Raji (cell line): Measurements from ENCODE around the gene SUSD4.

Source experiments
- POLR2A ChIP-seq: IDR thresholded peaks from 2 replicates; pipeline ENCODE4 v1.6.1; 2011; ENCODE audit warnings: low read depth, low read length, control low read depth; ENCODE audit not compliant: insufficient read depth

SUSD4 gene

GRCh38 chr1:223189903-223190724 is 173.9 kb downstream of the SUSD4 start:
- no peak for TF ChIP-seq POLR2A

DNA sequence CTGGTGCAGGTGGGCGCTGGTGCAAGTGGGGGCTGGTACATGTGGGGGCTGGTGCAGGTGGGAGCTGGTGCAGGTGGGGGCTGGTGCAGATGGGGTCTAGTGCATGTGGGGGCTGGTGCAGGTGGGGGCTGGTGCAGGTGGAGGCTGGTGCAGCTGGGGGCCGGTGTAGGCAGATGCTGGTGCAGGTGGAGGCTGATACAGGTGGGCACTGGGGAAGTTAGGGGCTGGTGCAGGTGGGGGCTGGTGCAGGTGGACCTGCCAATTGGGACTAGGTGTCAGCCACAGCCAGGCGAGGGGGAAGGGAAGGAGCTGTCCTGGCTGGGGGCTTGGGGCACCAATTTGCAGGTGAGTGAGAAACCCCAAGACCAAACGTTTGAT is 174.5 kb downstream of the SUSD4 start:
- no peak for TF ChIP-seq POLR2A

- TF ChIP-seq POLR2A = no peak
Measured at GRCh38 chr1:223188618-223189356, 175.2 kb downstream of the SUSD4 start.

- TF ChIP-seq POLR2A = no peak
Measured at GRCh38 chr1:223186800-223187199, 177.2 kb downstream of the SUSD4 start.

GRCh38 chr1:223183268-223183862 is 180.6 kb downstream of the SUSD4 start:
- TF ChIP-seq POLR2A = no peak

GRCh38 chr1:223180731-223181321 is 183.2 kb downstream of the SUSD4 start:
- no peak for TF ChIP-seq POLR2A

DNA sequence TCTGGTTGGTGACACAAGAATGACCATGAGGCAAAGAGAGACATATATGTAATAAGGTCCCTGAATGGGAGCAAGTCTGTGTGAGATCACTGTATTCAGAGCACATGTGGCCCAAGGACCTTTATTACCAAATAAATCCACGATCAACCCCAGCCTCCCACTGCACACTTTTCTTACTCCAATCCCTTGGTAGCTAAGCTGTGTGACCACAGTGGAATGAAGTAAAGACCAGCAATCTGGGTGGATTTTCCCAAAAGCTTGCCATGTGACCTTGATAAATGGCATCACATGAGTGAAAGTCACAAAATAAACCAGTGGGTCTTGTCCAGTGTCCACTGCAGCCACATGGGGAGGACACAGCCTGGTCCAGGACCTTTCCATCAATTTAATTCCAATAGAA is 184.2 kb downstream of the SUSD4 start:
- TF ChIP-seq POLR2A = no peak

DNA sequence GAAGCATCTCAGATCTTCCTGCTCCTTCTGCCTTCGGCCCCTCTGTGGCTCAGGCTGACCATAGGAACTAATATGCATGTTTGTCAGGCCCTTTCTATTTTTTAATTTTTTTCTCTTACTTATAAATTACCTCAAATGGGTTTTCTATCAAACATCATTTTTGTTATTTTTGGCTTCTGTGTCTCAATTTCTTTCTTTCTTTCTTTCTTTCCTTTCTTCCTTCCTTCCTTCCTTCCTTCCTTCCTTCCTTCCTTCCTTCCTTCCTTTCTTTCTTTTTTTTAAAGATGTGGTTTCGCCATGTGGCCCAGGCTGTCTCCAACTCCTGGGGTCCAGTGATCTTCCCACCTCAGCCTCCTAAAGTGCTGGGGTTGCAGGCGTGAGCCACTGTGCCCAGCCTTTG is 184.7 kb downstream of the SUSD4 start:
- no peak for TF ChIP-seq POLR2A

DNA sequence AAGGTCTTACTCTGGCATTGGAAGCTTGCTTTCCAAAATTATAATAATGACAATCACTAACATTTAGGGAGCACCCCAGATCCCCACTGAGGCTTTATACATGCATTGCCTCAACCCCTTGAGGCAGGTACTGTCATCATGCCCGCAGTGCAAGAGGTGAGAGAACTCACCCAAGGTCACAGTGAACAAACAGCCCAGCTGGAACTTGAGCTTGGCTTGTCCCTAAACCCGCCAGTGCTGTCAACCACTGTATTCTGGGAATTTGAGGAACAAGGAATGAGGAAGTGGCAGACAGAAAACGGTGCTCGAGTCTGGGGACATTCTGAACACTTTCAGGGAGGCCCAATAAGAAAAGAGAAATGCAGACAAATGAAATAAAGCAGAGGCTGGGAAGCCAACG is 186.3 kb downstream of the SUSD4 start:
- no peak for TF ChIP-seq POLR2A

DNA sequence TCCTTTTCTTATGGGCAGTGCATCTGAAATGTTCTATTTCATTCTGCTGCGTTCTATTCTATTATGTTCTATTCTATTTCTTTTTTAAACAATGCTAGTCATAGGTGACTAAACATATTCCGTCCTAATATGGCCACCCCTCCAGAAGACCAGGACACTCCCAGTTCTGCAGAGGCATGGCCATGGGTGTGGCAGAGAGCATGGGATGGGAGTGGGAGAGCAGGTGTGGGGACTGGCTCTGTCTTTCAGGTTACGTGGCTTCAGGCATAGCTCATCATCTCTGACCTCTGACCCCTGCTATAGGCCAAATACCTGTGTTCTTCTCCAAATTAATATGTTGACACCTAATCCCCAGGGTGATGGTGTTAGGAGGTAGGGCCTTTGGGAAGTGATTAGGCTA is 187.5 kb downstream of the SUSD4 start:
- no peak for TF ChIP-seq POLR2A

DNA sequence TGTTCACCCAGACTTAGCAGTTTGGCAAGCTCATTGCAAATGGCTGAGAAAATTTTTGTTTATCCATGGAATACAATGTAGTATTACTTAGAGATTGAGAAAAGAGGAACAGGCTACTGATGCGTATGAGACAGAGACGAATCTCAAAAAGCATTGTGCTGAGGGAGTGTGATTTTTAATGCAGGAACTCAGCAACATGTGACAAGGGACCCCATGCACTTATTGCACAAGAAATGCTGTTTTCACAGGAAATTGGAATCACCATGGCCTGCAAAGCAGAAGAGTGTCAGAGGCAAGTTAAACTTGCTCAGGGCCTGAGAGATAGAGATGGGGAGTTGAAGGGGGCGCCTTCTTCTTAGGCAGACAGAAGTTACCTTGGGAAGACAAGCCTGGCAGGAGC is 188.3 kb downstream of the SUSD4 start:
- TF ChIP-seq POLR2A = no peak

GRCh38 chr1:223175032-223175431 is 188.9 kb downstream of the SUSD4 start:
- no peak for TF ChIP-seq POLR2A
